AG20443 (cell line): ENCODE measurements around the gene CALML3.
"Not testable (repeated sequence)": the region's sequence is repeated elsewhere in the genome, so short reads cannot be mapped to it uniquely, and the experiment has no call there.

Experiments
- DNase-seq: peaks from one replicate; pipeline ENCODE4 v3.0.0; 2012; ENCODE audit warnings: low spot score, mixed read lengths

Gene CALML3

GRCh38 chr10:5524641-5525560, at the start of gene CALML3:
Gene CALML3, plus strand, starts transcription at chr10:5524961. Its CDS starts 125 bp downstream, at chr10:5525086.
- no peak for DNase-seq

GRCh38 chr10:5475088-5475487, 49.7 kb upstream of the CALML3 start:
- not testable (repeated sequence) for DNase-seq

GRCh38 chr10:5475974-5476807, 48.6 kb upstream of the CALML3 start:
- DNase-seq: not testable (repeated sequence)

- DNase-seq: no peak
Measured at GRCh38 chr10:5476918-5477525, 47.7 kb upstream of the CALML3 start.

GRCh38 chr10:5477948-5478693, 46.6 kb upstream of the CALML3 start:
- DNase-seq: no peak

- no peak for DNase-seq
Measured at GRCh38 chr10:5478694-5479305, 46.0 kb upstream of the CALML3 start.

GRCh38 chr10:5479481-5480161, 45.1 kb upstream of the CALML3 start:
- no peak for DNase-seq

- no peak for DNase-seq
Measured at GRCh38 chr10:5480162-5480941, 44.4 kb upstream of the CALML3 start.

- no peak for DNase-seq
Measured at GRCh38 chr10:5481121-5481520, 43.6 kb upstream of the CALML3 start.

- DNase-seq: no peak
Measured at GRCh38 chr10:5482016-5482415, 42.7 kb upstream of the CALML3 start.

- DNase-seq: no peak
Measured at GRCh38 chr10:5484205-5484604, 40.6 kb upstream of the CALML3 start.

- no peak for DNase-seq
Measured at GRCh38 chr10:5485290-5485689, 39.5 kb upstream of the CALML3 start.

GRCh38 chr10:5485948-5486852, 38.6 kb upstream of the CALML3 start:
- no peak for DNase-seq

GRCh38 chr10:5486853-5487235, 37.9 kb upstream of the CALML3 start:
- DNase-seq: no peak

GRCh38 chr10:5488272-5489161, 36.2 kb upstream of the CALML3 start:
- DNase-seq: no peak

GRCh38 chr10:5490032-5490431, 34.7 kb upstream of the CALML3 start:
- DNase-seq: no peak

GRCh38 chr10:5490698-5491464, 33.9 kb upstream of the CALML3 start:
- DNase-seq: no peak
